Measurements from ENCODE around the gene GPR3. TPM values are rescaled to one million over a fixed set of nuclear protein-coding genes. Genes with fewer than 3 reads are reported as not detected.
A peak's percentile ranks its signal among the peaks of the same experiment; 100 is the strongest.
"Not testable (repeated sequence)": the region's sequence is repeated elsewhere in the genome, so short reads cannot be mapped to it uniquely, and the experiment has no call there.

The GPR3 gene
- total and polyA plus RNA-seq, 4 donors = under 0.01 to 0.30 TPM; not detected in 2

GRCh38 chr1:27430903-27431600 is 38.6 kb downstream of the GPR3 start:
- H3K36me3 ChIP-seq (ENCODE audit: control insufficient read depth in 4 of 4, insufficient read depth in 3 of 4, low read depth in 1 of 4, low read length in 3 of 4) = peaks cover 0 to 19% (median 9%) of the 10 kb centered on the region in 4 donors
- TF ChIP-seq SP1 (IDR thresholded peaks at IDR 0.05) = peak; percentile 29
- TF ChIP-seq GABPA (IDR thresholded peaks at IDR 0.05 in 1 of 2, conservative IDR thresholded peaks at IDR 0.05 in 1 of 2) = peak in 1 of 2 donors; percentile 36
- TF ChIP-seq TAF1 (conservative IDR thresholded peaks at IDR 0.05) = no peak
- no peak for TF ChIP-seq HNF4A (conservative IDR thresholded peaks at IDR 0.05)
- no peak for TF ChIP-seq RXRA (IDR thresholded peaks at IDR 0.05)
- TF ChIP-seq HNF4G (IDR thresholded peaks at IDR 0.05) = no peak
- no peak for TF ChIP-seq RAD21 (IDR thresholded peaks at IDR 0.05)
- TF ChIP-seq NR2F2 (IDR thresholded peaks at IDR 0.05) = peak; percentile 80
- TF ChIP-seq ATF3 (IDR thresholded peaks at IDR 0.05) = no peak
- H3K4me1 ChIP-seq (ENCODE audit: control insufficient read depth in 4 of 4, insufficient read depth in 4 of 4, low read length in 3 of 4) = peaks cover 0 to 11% (median 7%) of the 10 kb centered on the region in 4 donors
- no peaks in the 10 kb centered on the region for H3K27me3 ChIP-seq (ENCODE audit: control insufficient read depth in 4 of 4, insufficient read depth in 4 of 4, low read length in 3 of 4)
- no peaks in the 10 kb centered on the region for H3K9me3 ChIP-seq (ENCODE audit: control insufficient read depth in 4 of 4, low read length in 3 of 4)
- peak overlapping the region in 1 of 2 donors; percentile 68 for H3K9ac ChIP-seq (ENCODE audit: low read depth in 1 of 2, low read length in 2 of 2)
- 69% methylated on average over 1 of the region's 1 CpG for WGBS
- DNase-seq (ENCODE audit: low spot score) = no peak
- H3K27ac ChIP-seq (ENCODE audit: low read depth in 1 of 2, low read length in 2 of 2) = peak overlapping the region; percentile 25 to 33
- H3K4me3 ChIP-seq (ENCODE audit: low read depth in 1 of 3, low read length in 3 of 3) = no peak overlapping the region

GRCh38 chr1:27431601-27431940 is 39.1 kb downstream of the GPR3 start:
- Histone ChIP-seq H3K4me1 (ENCODE audit: control insufficient read depth in 4 of 4, insufficient read depth in 4 of 4, low read length in 3 of 4) (peaks cover 0 to 11% (median 7%) of the 10 kb centered on the region in 4 donors), H3K4me3 (ENCODE audit: low read depth in 1 of 3, low read length in 3 of 3) (no peak overlapping the region), H3K9me3 (ENCODE audit: control insufficient read depth in 4 of 4, low read length in 3 of 4) (no peaks in the 10 kb centered on the region), H3K36me3 (ENCODE audit: control insufficient read depth in 4 of 4, insufficient read depth in 3 of 4, low read depth in 1 of 4, low read length in 3 of 4) (peaks cover 0 to 19% (median 9%) of the 10 kb centered on the region in 4 donors), H3K9ac (ENCODE audit: low read depth in 1 of 2, low read length in 2 of 2) (no peak overlapping the region), H3K27me3 (ENCODE audit: control insufficient read depth in 4 of 4, insufficient read depth in 4 of 4, low read length in 3 of 4) (no peaks in the 10 kb centered on the region), H3K27ac (ENCODE audit: low read depth in 1 of 2, low read length in 2 of 2) (peak overlapping the region in 1 of 2 donors; percentile 25)
- TF ChIP-seq HNF4G (IDR thresholded peaks at IDR 0.05) (no peak), TAF1 (conservative IDR thresholded peaks at IDR 0.05) (no peak), GABPA (IDR thresholded peaks at IDR 0.05 in 1 of 2, conservative IDR thresholded peaks at IDR 0.05 in 1 of 2) (no peak), RXRA (IDR thresholded peaks at IDR 0.05) (no peak), HNF4A (conservative IDR thresholded peaks at IDR 0.05) (no peak), ATF3 (IDR thresholded peaks at IDR 0.05) (no peak), EGR1 (IDR thresholded peaks at IDR 0.05; ENCODE audit: low read depth in 2 of 2) (no peak), FOXA2 (IDR thresholded peaks at IDR 0.05) (no peak), MAX (IDR thresholded peaks at IDR 0.05) (no peak), NR2F2 (IDR thresholded peaks at IDR 0.05) (no peak), FOXA1 (IDR thresholded peaks at IDR 0.05) (no peak), RAD21 (IDR thresholded peaks at IDR 0.05) (no peak), SP1 (IDR thresholded peaks at IDR 0.05) (no peak), CTCF (IDR thresholded peaks at IDR 0.05; ENCODE audit: low read depth, low read length, missing input control) (no peak), YY1 (IDR thresholded peaks at IDR 0.05) (no peak), REST (IDR thresholded peaks at IDR 0.05) (no peak), ZBTB33 (IDR thresholded peaks at IDR 0.05) (no peak), JUND (IDR thresholded peaks at IDR 0.05) (no peak)
- over 99% methylated on average over 2 of the region's 2 CpGs for WGBS
- DNase-seq (ENCODE audit: low spot score) = no peak

GRCh38 chr1:27432725-27433124 is 40.3 kb downstream of the GPR3 start:
- H3K36me3 ChIP-seq (ENCODE audit: control insufficient read depth in 4 of 4, insufficient read depth in 3 of 4, low read depth in 1 of 4, low read length in 3 of 4); H3K27ac ChIP-seq (ENCODE audit: low read depth in 1 of 2, low read length in 2 of 2); H3K9ac ChIP-seq (ENCODE audit: low read depth in 1 of 2, low read length in 2 of 2); H3K4me3 ChIP-seq (ENCODE audit: low read depth in 1 of 3, low read length in 3 of 3); H3K9me3 ChIP-seq (ENCODE audit: control insufficient read depth in 4 of 4, low read length in 3 of 4); H3K27me3 ChIP-seq (ENCODE audit: control insufficient read depth in 4 of 4, insufficient read depth in 4 of 4, low read length in 3 of 4); DNase-seq (ENCODE audit: low spot score): not testable (repeated sequence)
- 95% methylated on average over 1 of the region's 1 CpG for WGBS
- peaks cover 0 to 16% (median 7%) of the 10 kb centered on the region in 4 donors for H3K4me1 ChIP-seq (ENCODE audit: control insufficient read depth in 4 of 4, insufficient read depth in 4 of 4, low read length in 3 of 4)
